GM19351 (cell line): ENCODE data around the gene ARL6IP4.

ENCODE experiments used
- ATAC-seq: cut with Tn5 transposase; IDR thresholded peaks from one replicate; pipeline ENCODE4 v1.9.1; 2021; ENCODE audit warnings: mild to moderate bottlenecking, moderate library complexity; ENCODE audit not compliant: unreplicated experiment

The ARL6IP4 gene

GRCh38 chr12:122989874-122990419, 9.5 kb downstream of the ARL6IP4 start:
- no peak for ATAC-seq

DNA sequence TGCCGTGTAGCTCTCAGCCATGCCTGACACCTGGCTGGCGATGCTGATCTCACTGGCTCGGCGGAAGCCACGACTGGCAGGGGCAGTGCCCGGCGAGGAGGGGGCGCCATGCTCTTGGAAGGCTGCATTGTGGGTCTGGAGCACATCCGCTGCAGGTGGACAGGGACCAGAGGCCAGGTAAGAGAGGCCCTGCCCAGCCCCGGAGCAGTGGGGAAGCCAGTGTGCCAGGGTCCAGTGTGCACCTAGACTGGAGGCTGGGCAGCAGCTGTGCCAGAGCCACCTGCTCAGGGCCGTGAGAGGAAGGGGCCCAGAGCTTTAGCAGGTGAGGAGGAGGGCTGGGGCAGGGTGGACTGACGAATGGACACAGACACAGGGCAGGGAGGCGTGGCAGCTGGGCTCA, 10.1 kb downstream of the ARL6IP4 start:
- no peak for ATAC-seq

GRCh38 chr12:122990961-122991622, 10.6 kb downstream of the ARL6IP4 start:
- no peak for ATAC-seq

- no peak for ATAC-seq
Observed at GRCh38 chr12:122991623-122992275, 11.3 kb downstream of the ARL6IP4 start.

DNA sequence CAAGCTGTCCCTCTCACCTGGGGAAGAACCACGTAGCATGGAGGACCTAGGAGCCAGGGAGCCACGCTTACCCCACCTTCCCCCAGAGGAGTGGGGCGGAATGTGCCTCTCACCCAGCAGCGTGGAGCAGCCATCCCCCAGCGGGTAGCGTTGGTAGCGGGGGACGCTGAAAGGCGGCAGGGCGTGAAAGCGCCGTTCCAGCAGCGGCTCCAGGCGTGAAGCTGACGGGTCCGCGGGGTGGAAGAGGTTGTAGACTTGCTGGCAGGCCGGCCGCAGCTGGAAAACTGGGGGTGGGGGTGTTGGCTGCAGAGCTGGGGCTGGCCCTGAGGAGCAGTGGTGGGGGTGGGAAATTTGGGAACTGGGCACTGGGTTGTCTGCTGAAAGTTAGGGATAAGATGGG, 11.9 kb downstream of the ARL6IP4 start:
- ATAC-seq = no peak

DNA sequence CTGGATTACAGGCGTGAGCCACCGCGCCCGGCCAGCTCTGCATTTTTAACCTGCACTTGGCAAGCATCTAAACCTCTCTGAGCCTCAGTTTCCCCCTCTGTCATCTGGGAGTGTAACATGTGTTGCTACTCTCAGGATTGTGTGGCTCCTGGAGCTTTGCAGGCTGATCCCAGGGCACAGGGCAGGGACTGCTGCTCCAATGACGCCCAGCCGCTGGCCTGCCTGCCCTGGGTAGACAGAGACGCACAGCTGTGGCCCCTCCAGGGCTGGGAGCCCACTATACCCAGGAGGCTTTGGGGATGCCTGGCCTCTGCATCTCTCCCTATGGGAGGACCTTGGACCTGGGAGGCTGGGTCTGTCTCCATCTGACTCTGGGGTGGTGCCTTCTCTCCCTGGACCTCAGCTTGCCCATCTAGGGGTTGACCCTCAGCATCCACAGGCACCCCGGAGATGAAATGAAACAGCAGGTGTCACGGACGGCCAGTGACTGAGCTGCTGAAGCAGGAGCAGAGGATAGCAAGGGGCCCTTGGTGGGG, 13.7 kb downstream of the ARL6IP4 start:
- no peak for ATAC-seq

GRCh38 chr12:122994781-122995502, 14.5 kb downstream of the ARL6IP4 start:
- ATAC-seq = no peak

DNA sequence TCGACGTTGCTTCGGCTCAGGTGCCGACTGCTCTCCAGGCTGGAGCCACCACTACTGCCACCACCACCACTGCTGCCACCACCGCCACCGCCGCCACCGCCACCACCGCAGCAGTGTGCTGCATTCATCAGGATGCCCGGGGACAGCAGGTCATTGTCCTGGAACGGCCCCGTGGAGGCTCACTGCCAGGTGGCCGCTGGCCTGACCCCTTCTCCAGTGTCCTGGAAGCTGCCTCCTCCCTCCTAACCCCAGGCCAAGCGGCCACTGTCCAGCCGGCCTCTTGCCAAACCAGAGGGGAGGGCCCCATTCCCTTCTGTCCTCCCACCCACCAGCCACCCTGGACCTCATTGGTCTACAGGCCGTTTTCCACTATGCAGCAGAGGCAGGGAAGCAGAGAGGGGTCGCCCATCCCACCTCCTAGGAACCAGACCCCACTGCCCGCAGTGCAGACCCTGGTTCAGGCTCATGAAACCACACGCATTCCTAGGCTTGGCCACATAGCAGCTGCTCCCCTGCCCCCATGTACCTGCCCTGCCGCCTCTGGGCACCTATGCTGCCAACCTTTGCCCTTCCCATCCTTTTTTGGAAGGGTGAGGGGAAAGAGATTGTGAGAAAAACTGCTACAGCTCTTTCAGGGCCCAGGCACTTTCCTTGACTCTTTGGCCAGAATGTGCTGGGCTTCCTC, 15.2 kb downstream of the ARL6IP4 start:
- no peak for ATAC-seq

GRCh38 chr12:122996188-122996601, 15.7 kb downstream of the ARL6IP4 start:
- ATAC-seq = no peak

- no peak for ATAC-seq
Observed at GRCh38 chr12:122996621-122997342, 16.3 kb downstream of the ARL6IP4 start.

DNA sequence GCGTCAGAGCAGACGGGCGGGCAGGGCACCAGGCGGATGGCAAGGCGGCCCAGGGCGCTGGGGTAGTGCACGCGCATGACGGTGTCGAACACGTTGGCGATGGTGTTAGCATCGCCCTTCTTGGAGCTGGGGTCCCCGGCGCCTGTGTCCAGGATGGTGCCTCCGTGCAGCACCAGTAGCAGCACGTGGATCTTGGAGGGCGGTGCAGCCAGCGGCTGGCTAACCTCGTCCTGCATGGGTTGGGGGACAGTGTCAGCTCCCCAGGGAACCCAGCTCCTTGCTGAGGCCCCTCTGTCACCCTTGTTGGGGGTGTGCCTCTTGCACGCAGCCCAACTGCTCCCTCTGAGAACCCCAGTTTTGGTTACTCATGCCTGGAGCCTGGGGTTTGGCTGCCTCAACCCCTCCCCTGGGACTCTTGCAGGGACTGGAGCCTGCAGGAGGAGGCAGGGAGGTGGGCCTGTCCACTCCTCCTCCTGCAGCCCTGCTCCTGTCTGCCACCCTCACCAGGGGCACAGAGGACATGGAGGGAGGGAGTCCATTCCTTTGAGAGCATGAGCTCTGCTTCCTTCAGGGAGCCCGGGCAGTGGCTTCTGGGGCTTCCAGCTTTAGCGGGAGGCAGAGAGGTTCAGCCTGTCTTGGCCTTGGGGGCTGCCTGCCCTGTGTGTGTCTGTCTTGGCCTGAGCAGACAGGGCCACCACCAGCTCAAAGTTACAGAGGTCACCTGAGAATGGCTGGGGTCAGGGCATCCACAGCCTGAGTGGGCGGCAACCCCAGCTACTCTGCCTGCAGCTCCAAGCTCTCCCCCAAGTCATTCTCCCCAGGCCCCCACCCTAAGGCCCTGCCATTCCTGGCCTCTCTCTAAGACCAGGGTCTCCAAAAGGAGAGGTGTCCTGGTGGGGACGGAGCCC, 17.1 kb downstream of the ARL6IP4 start:
- ATAC-seq = no peak

DNA sequence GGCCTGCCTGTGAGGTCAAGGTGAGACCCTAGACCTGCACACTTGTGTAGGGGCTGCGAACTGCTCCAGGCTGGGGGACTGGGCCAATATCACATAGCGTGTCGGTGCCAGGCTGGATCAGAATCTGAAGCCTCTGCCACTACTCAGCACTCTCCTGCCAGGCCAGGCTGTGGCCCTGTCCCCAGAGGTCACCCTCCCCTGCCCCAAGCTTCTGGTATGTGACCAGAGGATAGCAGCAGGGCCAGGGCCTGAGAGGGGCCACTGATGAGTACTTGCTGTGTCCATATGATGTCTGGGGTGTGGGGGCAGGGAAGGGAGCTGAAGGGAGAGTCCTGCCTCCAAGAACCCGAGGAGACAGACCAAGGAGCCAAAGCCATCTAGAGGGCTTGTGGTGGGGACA, 17.8 kb downstream of the ARL6IP4 start:
- no peak for ATAC-seq

GRCh38 chr12:122999196-122999946, 18.9 kb downstream of the ARL6IP4 start:
- no peak for ATAC-seq

- no peak for ATAC-seq
Observed at GRCh38 chr12:122999986-123000420, 19.5 kb downstream of the ARL6IP4 start.

GRCh38 chr12:123000578-123000977, 20.1 kb downstream of the ARL6IP4 start:
- no peak for ATAC-seq

DNA sequence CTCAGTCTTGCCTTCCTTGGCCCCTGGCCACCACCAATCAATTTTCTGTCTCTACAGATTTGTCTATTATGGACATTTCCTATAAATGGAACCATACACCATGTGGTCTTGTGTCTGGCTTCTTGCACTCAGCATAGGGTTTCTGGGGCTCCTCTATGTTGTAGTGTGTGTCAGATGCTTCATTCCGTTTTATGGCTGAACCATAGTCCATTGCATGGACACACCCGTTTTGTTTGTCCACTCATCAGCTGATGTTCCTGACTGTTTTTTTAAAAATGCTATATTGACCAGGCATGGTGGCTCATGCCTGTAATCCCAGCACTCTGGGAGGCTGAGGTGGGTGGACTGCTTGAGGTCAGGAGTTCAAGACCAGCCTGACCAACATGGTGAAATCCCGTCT, 21.0 kb downstream of the ARL6IP4 start:
- ATAC-seq = no peak

DNA sequence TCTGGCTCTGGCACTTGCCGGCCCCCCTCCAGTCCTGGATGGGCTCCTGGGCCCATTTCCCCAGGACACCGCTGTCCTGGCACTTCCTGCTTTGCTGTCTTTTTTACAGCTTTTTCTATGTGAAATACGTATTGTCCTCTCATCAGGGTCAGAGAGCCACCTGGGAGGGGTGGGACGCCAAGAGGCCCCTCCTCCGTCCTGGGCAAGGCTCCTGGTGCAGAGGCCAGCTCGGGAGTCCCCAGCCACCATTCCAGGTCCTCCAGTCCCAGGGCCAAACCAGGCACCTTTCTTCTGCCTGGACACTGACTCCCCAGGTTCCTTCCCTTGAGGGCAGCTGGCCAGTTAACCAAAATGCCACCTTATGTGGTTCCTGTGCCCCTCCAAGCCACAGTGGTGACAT, 22.8 kb downstream of the ARL6IP4 start:
- no peak for ATAC-seq

DNA sequence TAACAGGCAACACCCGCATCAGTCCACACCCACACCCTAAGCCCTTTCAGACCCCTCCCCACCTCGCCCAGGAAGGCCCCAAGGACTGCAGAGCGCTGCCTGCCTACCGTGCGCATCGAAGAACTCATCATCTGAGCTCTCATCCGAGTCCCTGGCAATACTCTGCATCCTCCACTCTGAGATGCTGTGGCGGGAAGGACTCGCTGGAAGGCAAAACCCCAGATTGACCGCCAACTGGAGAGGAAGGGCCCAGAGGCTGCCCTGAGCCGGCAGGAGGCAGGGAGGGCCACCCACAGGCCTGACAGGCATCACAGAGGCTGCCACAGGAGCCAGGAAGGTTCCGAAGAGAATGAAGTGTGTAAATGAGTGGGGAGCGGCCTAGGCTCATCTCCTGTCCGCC, 23.8 kb downstream of the ARL6IP4 start:
- ATAC-seq = no peak
